ENCODE results near the gene POLE. TPM values are rescaled to one million over a fixed set of nuclear protein-coding genes. Genes with fewer than 3 reads are reported as not detected.

The POLE gene
- polyA plus RNA-seq, 1 of the 3 experiments (the other 2 are of a cell fraction): 20.1 TPM

- TF ChIP-seq FOXJ3 (CRISPR knock-in tag; IDR thresholded peaks at IDR 0.05): no peak
- Histone ChIP-seq H4K20me1 (ENCODE audit: insufficient read depth) (no peaks in the 10 kb centered on the region; the same call in 1 of the 2 replicates), H3K4me3 (ENCODE audit: low read depth in 2 of 2, low read length in 1 of 2) (no peak overlapping the region), H3K79me2 (ENCODE audit: insufficient read depth) (no peaks in the 10 kb centered on the region), H3K27me3 (ENCODE audit: insufficient read depth) (no peaks in the 10 kb centered on the region), H3K4me2 (no peak overlapping the region), H3K27ac (ENCODE audit: low read depth in 2 of 2, low read length in 1 of 2) (no peak overlapping the region), H3K9me2 (no peaks in the 10 kb centered on the region), H3K4me1 (ENCODE audit: control insufficient read depth in 1 of 2, insufficient read depth in 2 of 2, low read depth in 1 of 2, low read length in 1 of 2) (no peaks in the 10 kb centered on the region), H3K9ac (no peak overlapping the region), H3F3A (replicated peaks; ENCODE audit: insufficient read depth) (no peaks in the 10 kb centered on the region), H3K36me3 (replicated peaks in 1 of 2; ENCODE audit: control insufficient read depth in 1 of 2, insufficient read depth in 2 of 2, low read length in 1 of 2) (peaks cover 0 to 10% of the 10 kb centered on the region in 2 experiments), H2AFZ (ENCODE audit: low read depth) (no peak overlapping the region), H3K9me3 (no peaks in the 10 kb centered on the region)
- no peak for DNase-seq
- CTCF ChIA-PET: no interaction called here
- 86% methylated on average over 5 of the region's 5 CpGs for WGBS (ENCODE audit: low lambda C conversion rate)
- POLR2A ChIA-PET: no interaction called here
Observed at GRCh38 chr12:132698341-132698740, 11.2 kb upstream of the POLE start.

DNA sequence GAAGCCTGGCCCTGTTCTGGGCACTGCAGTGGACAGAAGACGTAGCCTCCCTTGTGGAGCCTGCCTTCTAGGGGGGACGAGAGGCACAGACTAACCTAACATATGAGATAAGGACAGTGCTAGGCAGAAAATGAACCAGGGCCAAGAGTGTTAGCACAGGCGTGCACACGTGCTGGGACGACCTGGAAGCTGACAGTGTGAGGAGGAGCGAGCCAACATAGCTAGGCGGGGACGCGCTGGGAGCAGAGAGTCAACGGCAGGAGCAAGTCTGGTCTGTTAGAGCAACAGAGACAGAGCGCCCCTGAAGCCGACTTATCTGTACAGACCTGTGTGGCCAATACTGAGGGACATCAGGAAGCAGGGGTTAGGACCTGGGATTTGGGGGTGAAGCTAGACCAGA lies 8.3 kb upstream of the POLE start:
- peaks cover 6% of the 10 kb centered on the region for H3F3A ChIP-seq (replicated peaks; ENCODE audit: insufficient read depth)
- DNase-seq: no peak
- WGBS (ENCODE audit: low lambda C conversion rate): 95% methylated on average over 12 of the region's 12 CpGs

More for the DNA sequence above, 8.3 kb upstream of the POLE start:
- H3K4me2 ChIP-seq: no peak overlapping the region
- H3K9me3 ChIP-seq: no peaks in the 10 kb centered on the region
- no peak overlapping the region for H3K9ac ChIP-seq
- no peak overlapping the region for H3K27ac ChIP-seq (ENCODE audit: low read depth in 2 of 2, low read length in 1 of 2)
- no peak overlapping the region for H3K4me3 ChIP-seq (ENCODE audit: low read depth in 2 of 2, low read length in 1 of 2)
- no peaks in the 10 kb centered on the region for H3K9me2 ChIP-seq
- POLR2A ChIA-PET: no interaction called here
- no peak overlapping the region for H2AFZ ChIP-seq (ENCODE audit: low read depth)
- H3K79me2 ChIP-seq (ENCODE audit: insufficient read depth): no peaks in the 10 kb centered on the region
- TF ChIP-seq RFX5 (IDR thresholded peaks at IDR 0.05; ENCODE audit: low read length): no peak
- no peak for TF ChIP-seq USF1 (IDR thresholded peaks at IDR 0.05; ENCODE audit: borderline replicate concordance, low read depth)
- no peak for TF ChIP-seq FOXJ3 (CRISPR knock-in tag; IDR thresholded peaks at IDR 0.05)
- no peak for TF ChIP-seq EP300 (IDR thresholded peaks at IDR 0.05; ENCODE audit: borderline replicate concordance in 1 of 2, low read depth in 1 of 2, low read length in 1 of 2)
- TF ChIP-seq, protein P1, sequence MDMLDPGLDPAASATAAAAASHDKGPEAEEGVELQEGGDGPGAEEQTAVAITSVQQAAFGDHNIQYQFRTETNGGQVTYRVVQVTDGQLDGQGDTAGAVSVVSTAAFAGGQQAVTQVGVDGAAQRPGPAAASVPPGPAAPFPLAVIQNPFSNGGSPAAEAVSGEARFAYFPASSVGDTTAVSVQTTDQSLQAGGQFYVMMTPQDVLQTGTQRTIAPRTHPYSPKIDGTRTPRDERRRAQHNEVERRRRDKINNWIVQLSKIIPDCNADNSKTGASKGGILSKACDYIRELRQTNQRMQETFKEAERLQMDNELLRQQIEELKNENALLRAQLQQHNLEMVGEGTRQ (IDR thresholded peaks at IDR 0.05; ENCODE audit: borderline replicate concordance, low read depth, low read length): no peak
- no peak for TF ChIP-seq RXRA (IDR thresholded peaks at IDR 0.05; ENCODE audit: borderline replicate concordance, low read depth)
- no peak for TF ChIP-seq EZH2phosphoT487 (IDR thresholded peaks at IDR 0.05; ENCODE audit: borderline replicate concordance, low read depth)
- TF ChIP-seq RCOR1 (IDR thresholded peaks at IDR 0.05; ENCODE audit: low read length): no peak
- TF ChIP-seq MXI1 (IDR thresholded peaks at IDR 0.05; ENCODE audit: low read depth, low read length): no peak
- TF ChIP-seq, protein P2, sequence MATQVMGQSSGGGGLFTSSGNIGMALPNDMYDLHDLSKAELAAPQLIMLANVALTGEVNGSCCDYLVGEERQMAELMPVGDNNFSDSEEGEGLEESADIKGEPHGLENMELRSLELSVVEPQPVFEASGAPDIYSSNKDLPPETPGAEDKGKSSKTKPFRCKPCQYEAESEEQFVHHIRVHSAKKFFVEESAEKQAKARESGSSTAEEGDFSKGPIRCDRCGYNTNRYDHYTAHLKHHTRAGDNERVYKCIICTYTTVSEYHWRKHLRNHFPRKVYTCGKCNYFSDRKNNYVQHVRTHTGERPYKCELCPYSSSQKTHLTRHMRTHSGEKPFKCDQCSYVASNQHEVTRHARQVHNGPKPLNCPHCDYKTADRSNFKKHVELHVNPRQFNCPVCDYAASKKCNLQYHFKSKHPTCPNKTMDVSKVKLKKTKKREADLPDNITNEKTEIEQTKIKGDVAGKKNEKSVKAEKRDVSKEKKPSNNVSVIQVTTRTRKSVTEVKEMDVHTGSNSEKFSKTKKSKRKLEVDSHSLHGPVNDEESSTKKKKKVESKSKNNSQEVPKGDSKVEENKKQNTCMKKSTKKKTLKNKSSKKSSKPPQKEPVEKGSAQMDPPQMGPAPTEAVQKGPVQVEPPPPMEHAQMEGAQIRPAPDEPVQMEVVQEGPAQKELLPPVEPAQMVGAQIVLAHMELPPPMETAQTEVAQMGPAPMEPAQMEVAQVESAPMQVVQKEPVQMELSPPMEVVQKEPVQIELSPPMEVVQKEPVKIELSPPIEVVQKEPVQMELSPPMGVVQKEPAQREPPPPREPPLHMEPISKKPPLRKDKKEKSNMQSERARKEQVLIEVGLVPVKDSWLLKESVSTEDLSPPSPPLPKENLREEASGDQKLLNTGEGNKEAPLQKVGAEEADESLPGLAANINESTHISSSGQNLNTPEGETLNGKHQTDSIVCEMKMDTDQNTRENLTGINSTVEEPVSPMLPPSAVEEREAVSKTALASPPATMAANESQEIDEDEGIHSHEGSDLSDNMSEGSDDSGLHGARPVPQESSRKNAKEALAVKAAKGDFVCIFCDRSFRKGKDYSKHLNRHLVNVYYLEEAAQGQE (IDR thresholded peaks at IDR 0.05; ENCODE audit: low read depth, low read length): no peak
- no peak for TF ChIP-seq RAD21 (IDR thresholded peaks at IDR 0.05; ENCODE audit: low read length)
- TF ChIP-seq SMC3 (IDR thresholded peaks at IDR 0.05; ENCODE audit: low read depth, low read length): no peak
- TF ChIP-seq FOXM1 (IDR thresholded peaks at IDR 0.05; ENCODE audit: low read depth): no peak
- no peak for TF ChIP-seq TEAD4 (IDR thresholded peaks at IDR 0.05; ENCODE audit: borderline replicate concordance, insufficient read depth)
- TF ChIP-seq FOSL2 (IDR thresholded peaks at IDR 0.05; ENCODE audit: borderline replicate concordance, low read depth): no peak
- TF ChIP-seq YY1 (IDR thresholded peaks at IDR 0.05; ENCODE audit: low read depth): no peak
- no peak for TF ChIP-seq POLR2AphosphoS5 (IDR thresholded peaks at IDR 0.05; ENCODE audit: low read depth, low read length)
- no peak for TF ChIP-seq CHD2 (IDR thresholded peaks at IDR 0.05; ENCODE audit: low read length, partially characterized antibody)
- TF ChIP-seq CTCF (IDR thresholded peaks at IDR 0.05): no peak
- TF ChIP-seq TAF1 (IDR thresholded peaks at IDR 0.05; ENCODE audit: borderline replicate concordance, low read depth, low read length): no peak
- peaks cover 0 to 10% of the 10 kb centered on the region in 2 experiments for H3K36me3 ChIP-seq (replicated peaks in 1 of 2; ENCODE audit: control insufficient read depth in 1 of 2, insufficient read depth in 2 of 2, low read length in 1 of 2)
- H4K20me1 ChIP-seq (ENCODE audit: insufficient read depth): no peaks in the 10 kb centered on the region
- no peaks in the 10 kb centered on the region for H3K27me3 ChIP-seq (ENCODE audit: insufficient read depth)
- CTCF ChIA-PET: no interaction called here
- H3K4me1 ChIP-seq (ENCODE audit: control insufficient read depth in 1 of 2, insufficient read depth in 2 of 2, low read depth in 1 of 2, low read length in 1 of 2): no peaks in the 10 kb centered on the region

All from SK-N-SH (cell line).